Pancreas (tissue), 10 donors: ENCODE results near the gene HIF1A. TPM values are rescaled to one million over a fixed set of nuclear protein-coding genes. Genes with fewer than 3 reads are reported as not detected.

ENCODE experiments used
- ATAC-seq, 4 donors: fragments of 200-7000 bp; cut with Tn5 transposase; one replicate each; pipeline versions ENCODE4 v1.8.0 to v1.9.1; 2020; ENCODE audit warnings: mild to moderate bottlenecking in 4 of 4, moderate library complexity in 4 of 4
- DNase-seq, 6 donors: peaks; one replicate each; pipeline ENCODE4 v3.0.0-alpha.2; 2020
- FAIRE-seq: peaks from 2 replicates; lab custom pipeline; 2012; peaks lifted over from hg19 to GRCh38; lab: Jason Lieb, UNC
- H3K27ac ChIP-seq, 4 donors: fragments of 200-600 bp; sonication (generic); 1 replicate in 3 of 4; 2 replicates in 1 of 4; pipeline versions ENCODE4 v1.5.0 to v1.8.0; 2020
- H3K27me3 ChIP-seq, 4 donors: fragments of 200-600 bp; one replicate each; pipeline ENCODE4 v1.8.0; 2021
- H3K36me3 ChIP-seq, 3 donors: fragments of 200-600 bp; sonication (generic) in 1 of 3; one replicate each; pipeline versions ENCODE4 v1.5.0 to v1.8.0; 2020 to 2021
- H3K4me1 ChIP-seq, 3 donors: fragments of 200-600 bp; one replicate each; pipeline ENCODE4 v1.8.0; 2021
- H3K4me3 ChIP-seq, 4 donors: fragments of 200-600 bp; sonication (generic) in 2 of 4; one replicate each; pipeline versions ENCODE4 v1.5.0 to v1.8.0; 2020 to 2021
- H3K9me3 ChIP-seq, 4 donors: fragments of 200-600 bp; one replicate each; pipeline ENCODE4 v1.8.0; 2021
- CTCF ChIP-seq, 4 donors: fragments of 200-600 bp; sonication (generic) in 3 of 4; IDR thresholded peaks; one replicate each; pipeline versions ENCODE4 v1.5.0 to v1.8.0; 2021; ENCODE audit warnings: antibody characterized with exemption in 4 of 4
- WGBS, 2 donors: extraction: QIAGEN DNeasy Blood & Tissue Kit; methylation state at CpG; one replicate each; pipeline ENCODE4 v1.1.7; 2013; 5-methylcytosine and 5-hydroxymethylcytosine counted together
- intact Hi-C, 3 donors: fragments of 100-400 bp; cut with DNase I; formaldehyde crosslinking; loops; one replicate each; pipeline versions ENCODE4 v1.11.1 to v1.14.2; 2022
- polyA plus RNA-seq, 2 donors: library from polyadenylated mRNA; stranded (reverse); fragments of 200-250 nt; gene quantifications; one replicate each; pipeline ENCODE4 v1.2.3, GENCODE V29; 2013
- total RNA-seq, 6 donors: library from RNA; stranded (reverse); fragmentation: NEBNext Ultra II Directional in 4 of 6; extraction: Animal tissue kit (Norgen Biotek cat#: 25700) in 4 of 6; gene quantifications; one replicate each; pipeline versions ENCODE4 v1.2.1 to v1.2.4, GENCODE V29; 2021 to 2023
- donor health status: healthy with polysubstance abuse.
- donor health status: DM: no; HTN: no; CAD: no; lungs with moderate emphysema.
- donor health status: DM: no; HTN: no; CAD: no.
- donor health status: control.
- donor health status: control.
- donor health status: Bipolar disorder and iron deficiency.
- donor health status: DM: yes; HTN: yes; CAD: no.
- donor health status: DM: no; HTN: no; CAD: no.
- donor health status: DM: no; HTN: no; CAD: no.
- donor health status: DM: yes; HTN: yes; CAD: no.

The HIF1A gene
- total and polyA plus RNA-seq, 8 donors = 10.6 to 97.4 (median 27.0) TPM

GRCh38 chr14:61746881-61747280 is 51.6 kb downstream of the HIF1A start:
- H3K27me3 ChIP-seq = no peaks in the 10 kb centered on the region
- no peaks in the 10 kb centered on the region for H3K9me3 ChIP-seq
- peaks cover 0 to 39% (median 7%) of the 10 kb centered on the region in 3 donors for H3K36me3 ChIP-seq
- H3K4me3 ChIP-seq = no peak overlapping the region
- ATAC-seq (no peak), DNase-seq (no peak), FAIRE-seq (no peak)
- no peak overlapping the region for H3K27ac ChIP-seq
- intact Hi-C loops = no loop called here
- peaks cover 0 to 6% (median 3%) of the 10 kb centered on the region in 3 donors for H3K4me1 ChIP-seq
- TF ChIP-seq CTCF (IDR thresholded peaks at IDR 0.05) = no peak

GRCh38 chr14:61747342-61747741 is 52.0 kb downstream of the HIF1A start:
- ATAC-seq (no peak), FAIRE-seq (no peak), DNase-seq (no peak)
- no peak for TF ChIP-seq CTCF (IDR thresholded peaks at IDR 0.05)
- Histone ChIP-seq H3K27ac (no peak overlapping the region), H3K9me3 (no peaks in the 10 kb centered on the region), H3K4me3 (no peak overlapping the region), H3K36me3 (peaks cover 0 to 35% (median 7%) of the 10 kb centered on the region in 3 donors), H3K27me3 (no peaks in the 10 kb centered on the region), H3K4me1 (peaks cover 0 to 7% (median 6%) of the 10 kb centered on the region in 3 donors)
- intact Hi-C loops = no loop called here
- WGBS, 2 donors = 88 to 92% methylated on average over 3 of the region's 3 CpGs

GRCh38 chr14:61749264-61749663 is 54.0 kb downstream of the HIF1A start:
- Histone ChIP-seq H3K4me1 (peaks cover 0 to 7% (median 6%) of the 10 kb centered on the region in 3 donors), H3K9me3 (no peaks in the 10 kb centered on the region), H3K4me3 (no peak overlapping the region), H3K27ac (no peak overlapping the region), H3K27me3 (no peaks in the 10 kb centered on the region), H3K36me3 (peaks cover 0 to 24% (median 0%) of the 10 kb centered on the region in 3 donors)
- WGBS, 2 donors = 77 to 87% methylated on average over 3 of the region's 3 CpGs
- DNase-seq = no peak
- no peak for TF ChIP-seq CTCF (IDR thresholded peaks at IDR 0.05)
- ATAC-seq = no peak
- intact Hi-C loops = no loop called here
- no peak for FAIRE-seq

- H3K27me3 ChIP-seq = no peaks in the 10 kb centered on the region
- FAIRE-seq = no peak
- peaks cover 0 to 22% (median 0%) of the 10 kb centered on the region in 3 donors for H3K36me3 ChIP-seq
- TF ChIP-seq CTCF (IDR thresholded peaks at IDR 0.05) = no peak
- DNase-seq = no peak
- ATAC-seq = no peak
- H3K4me3 ChIP-seq = no peak overlapping the region
- no peaks in the 10 kb centered on the region for H3K9me3 ChIP-seq
- peak overlapping the region in 1 of 4 donors; percentile 81 for H3K27ac ChIP-seq
- intact Hi-C loops = no loop called here
- peaks cover 0 to 7% (median 6%) of the 10 kb centered on the region in 3 donors for H3K4me1 ChIP-seq
- whole genome bisulfite sequencing, 2 donors = 50 to 59% methylated on average over 3 of the region's 3 CpGs
These were observed 54.6 kb downstream of the HIF1A start for GRCh38 chr14:61749867-61750266.

- Histone ChIP-seq H3K27me3 (no peaks in the 10 kb centered on the region), H3K4me3 (peak overlapping the region; percentile 33 to 54 (median 36)), H3K9me3 (no peaks in the 10 kb centered on the region), H3K4me1 (peaks cover 0 to 7% (median 6%) of the 10 kb centered on the region in 3 donors), H3K27ac (peak overlapping the region in 2 of 4 donors; percentile 81 to 85), H3K36me3 (peaks cover 0 to 12% (median 0%) of the 10 kb centered on the region in 3 donors)
- intact Hi-C loops = no loop called here
- 2 to 5% methylated on average over 51 to 54 of the region's 54 CpGs for WGBS, 2 donors
- TF ChIP-seq CTCF (IDR thresholded peaks at IDR 0.05) = no peak
- ATAC-seq (peak; percentile 97 to 99 (median 98)), DNase-seq (peak; percentile 81 to 94 (median 88)), FAIRE-seq (peak; percentile 41)
These were observed 55.6 kb downstream of the HIF1A start for GRCh38 chr14:61750708-61751474.
